HG03097 (cell line): ENCODE data around the gene ZNF23.

Source experiments
- ATAC-seq: cut with Tn5 transposase; IDR thresholded peaks from one replicate; pipeline ENCODE4 v1.9.1; 2021; ENCODE audit not compliant: unreplicated experiment, low FRiP score

ZNF23 gene

GRCh38 chr16:71428883-71429282, 33.2 kb downstream of the ZNF23 start:
- ATAC-seq, result no peak

- no peak for ATAC-seq
Measured at GRCh38 chr16:71428385-71428784, 33.7 kb downstream of the ZNF23 start.

GRCh38 chr16:71426880-71427615, 35.0 kb downstream of the ZNF23 start:
- no peak for ATAC-seq

- peak; percentile 60 for ATAC-seq
Measured at GRCh38 chr16:71426069-71426879, 35.8 kb downstream of the ZNF23 start.

GRCh38 chr16:71425746-71426068, 36.3 kb downstream of the ZNF23 start:
- no peak for ATAC-seq

- no peak for ATAC-seq
Measured at GRCh38 chr16:71424626-71425025, 37.4 kb downstream of the ZNF23 start.

- no peak for ATAC-seq
Measured at GRCh38 chr16:71423865-71424264, 38.2 kb downstream of the ZNF23 start.

- no peak for ATAC-seq
Measured at GRCh38 chr16:71423016-71423415, 39.0 kb downstream of the ZNF23 start.

GRCh38 chr16:71421911-71422310, 40.1 kb downstream of the ZNF23 start:
- ATAC-seq, result no peak

- ATAC-seq, result no peak
Measured at GRCh38 chr16:71414038-71414437, 48.0 kb downstream of the ZNF23 start.

GRCh38 chr16:71413341-71413740, 48.7 kb downstream of the ZNF23 start:
- ATAC-seq, result no peak

GRCh38 chr16:71412270-71413160, 49.5 kb downstream of the ZNF23 start:
- ATAC-seq, result no peak

GRCh38 chr16:71410146-71410545, 51.9 kb downstream of the ZNF23 start:
- no peak for ATAC-seq

- ATAC-seq, result no peak
Measured at GRCh38 chr16:71409011-71409775, 52.9 kb downstream of the ZNF23 start.

GRCh38 chr16:71408536-71408935, 53.5 kb downstream of the ZNF23 start:
- no peak for ATAC-seq

- ATAC-seq, result no peak
Measured at GRCh38 chr16:71407731-71408130, 54.3 kb downstream of the ZNF23 start.

GRCh38 chr16:71406724-71407123, 55.3 kb downstream of the ZNF23 start:
- no peak for ATAC-seq

GRCh38 chr16:71406316-71406715, 55.7 kb downstream of the ZNF23 start:
- no peak for ATAC-seq

- ATAC-seq, result no peak
Measured at GRCh38 chr16:71404364-71404763, 57.7 kb downstream of the ZNF23 start.

- no peak for ATAC-seq
Measured at GRCh38 chr16:71402674-71403073, 59.4 kb downstream of the ZNF23 start.
